HFFc6 (cell line): ENCODE results near the gene ALG12. TPM values are rescaled to one million over a fixed set of nuclear protein-coding genes. Genes with fewer than 3 reads are reported as not detected.

Experiments
- DNase-seq: peaks from one replicate; pipeline ENCODE4 v3.0.0-alpha.2; 2018
- H3K27ac Mint-ChIP-seq: 2 replicates; pipeline ENCODE4 v1.8.0; 2020; ENCODE audit warnings: mild to moderate bottlenecking, mixed read lengths
- H3K27me3 Mint-ChIP-seq: 2 replicates; pipeline ENCODE4 v1.8.0; 2021; ENCODE audit warnings: mild to moderate bottlenecking, moderate library complexity, mixed read lengths; ENCODE audit not compliant: insufficient read depth
- H3K36me3 Mint-ChIP-seq: 2 replicates; pipeline ENCODE4 v1.8.0; 2021; ENCODE audit warnings: low read depth, mixed read lengths
- H3K4me1 Mint-ChIP-seq: 2 replicates; pipeline ENCODE4 v1.8.0; 2020; ENCODE audit warnings: low read depth, mixed read lengths
- H3K4me3 Mint-ChIP-seq: 2 replicates; pipeline ENCODE4 v1.8.0; 2020; ENCODE audit warnings: mild to moderate bottlenecking, moderate library complexity, mixed read lengths
- H3K9me3 Mint-ChIP-seq: 2 replicates; pipeline ENCODE4 v1.8.0; 2020; ENCODE audit warnings: mild to moderate bottlenecking, mixed read lengths
- CTCF ChIP-seq: fragments of 200-600 bp; sonication (generic); IDR thresholded peaks from 2 replicates; pipeline ENCODE4 v1.5.0; 2021; ENCODE audit warnings: antibody characterized with exemption, mild to moderate bottlenecking
- total RNA-seq, 6 experiments: library from RNA; stranded (reverse); fragmentation: NEBNext Ultra II Directional; extraction: Animal tissue kit (Norgen Biotek cat#: 25700); gene quantifications; 2 replicates in 1 of 6; 3 replicates in 5 of 6; pipeline ENCODE4 v1.2.3, GENCODE V29; 2021

Gene ALG12
- total RNA-seq, 6 experiments from 2014 or later: 17.2 to 25.1 (median 20.2) TPM

GRCh38 chr22:49951986-49952896 is 34.0 kb upstream of the ALG12 start:
- H3K4me1 Mint-ChIP-seq: peaks cover 10% of the 10 kb centered on the region
- no peaks in the 10 kb centered on the region for H3K36me3 Mint-ChIP-seq
- peak; percentile 75 for DNase-seq
- no peaks in the 10 kb centered on the region for H3K9me3 Mint-ChIP-seq
- H3K27me3 Mint-ChIP-seq: no peaks in the 10 kb centered on the region
- TF ChIP-seq CTCF: no peak
- no peak overlapping the region for H3K4me3 Mint-ChIP-seq
- H3K27ac Mint-ChIP-seq: peak overlapping the region; percentile 69

- Mint-ChIP-seq H3K36me3 (no peaks in the 10 kb centered on the region), H3K27ac (peak overlapping the region; percentile 69; the same call in 1 of the 2 replicates), H3K4me3 (no peak overlapping the region), H3K4me1 (peaks cover 10% of the 10 kb centered on the region), H3K27me3 (no peaks in the 10 kb centered on the region), H3K9me3 (no peaks in the 10 kb centered on the region)
- no peak for DNase-seq
- TF ChIP-seq CTCF: no peak
These were observed 33.4 kb upstream of the ALG12 start for GRCh38 chr22:49951678-49951985.

GRCh38 chr22:49951000-49951677 is 32.9 kb upstream of the ALG12 start:
- H3K4me3 Mint-ChIP-seq: no peak overlapping the region
- no peaks in the 10 kb centered on the region for H3K9me3 Mint-ChIP-seq
- peaks cover 10% of the 10 kb centered on the region for H3K4me1 Mint-ChIP-seq
- TF ChIP-seq CTCF: no peak
- H3K27me3 Mint-ChIP-seq: no peaks in the 10 kb centered on the region
- H3K27ac Mint-ChIP-seq: no peak overlapping the region
- H3K36me3 Mint-ChIP-seq: no peaks in the 10 kb centered on the region
- no peak for DNase-seq

- H3K27me3 Mint-ChIP-seq: no peaks in the 10 kb centered on the region; the same call in 1 of the 2 replicates
- H3K9me3 Mint-ChIP-seq: no peaks in the 10 kb centered on the region
- H3K36me3 Mint-ChIP-seq: no peaks in the 10 kb centered on the region
- H3K4me1 Mint-ChIP-seq: peaks cover 10% of the 10 kb centered on the region
- H3K4me3 Mint-ChIP-seq: no peak overlapping the region
- DNase-seq: no peak
- no peak overlapping the region for H3K27ac Mint-ChIP-seq
- no peak for TF ChIP-seq CTCF
These were observed 32.3 kb upstream of the ALG12 start for GRCh38 chr22:49950396-49950994.

- no peaks in the 10 kb centered on the region; the same call in 1 of the 2 replicates for H3K27me3 Mint-ChIP-seq
- no peak overlapping the region for H3K4me3 Mint-ChIP-seq
- TF ChIP-seq CTCF: no peak
- peaks cover 10% of the 10 kb centered on the region for H3K4me1 Mint-ChIP-seq
- no peak for DNase-seq
- no peaks in the 10 kb centered on the region for H3K36me3 Mint-ChIP-seq
- no peaks in the 10 kb centered on the region for H3K9me3 Mint-ChIP-seq
- no peak overlapping the region for H3K27ac Mint-ChIP-seq
These were observed 31.7 kb upstream of the ALG12 start for GRCh38 chr22:49949914-49950292.
